Astrocyte (in vitro differentiated cells and primary cell): ENCODE measurements around the gene FOXI3.

Experiments used
- CTCF ChIP-seq: IDR thresholded peaks from 2 replicates; pipeline ENCODE4 v1.5.1; 2011; ENCODE audit warnings: low read depth, mild to moderate bottlenecking, inconsistent platforms, low read length, moderate library complexity; ENCODE audit not compliant: insufficient read depth
- EZH2 ChIP-seq: IDR thresholded peaks from 2 replicates; pipeline ENCODE4 v1.6.1; 2012; ENCODE audit warnings: mild to moderate bottlenecking, low read length, inconsistent platforms; ENCODE audit not compliant: insufficient read depth

- no peak for TF ChIP-seq CTCF
- no peak for TF ChIP-seq EZH2
Observed at GRCh38 chr2:88416016-88416663, 36.4 kb downstream of the FOXI3 start.
